HG03457 (cell line): ENCODE results near the gene ZBP1.

ENCODE experiments used
- ATAC-seq: cut with Tn5 transposase; IDR thresholded peaks from one replicate; pipeline ENCODE4 v1.9.1; 2021; ENCODE audit warnings: moderate number of reproducible peaks; ENCODE audit not compliant: unreplicated experiment

Gene ZBP1

DNA sequence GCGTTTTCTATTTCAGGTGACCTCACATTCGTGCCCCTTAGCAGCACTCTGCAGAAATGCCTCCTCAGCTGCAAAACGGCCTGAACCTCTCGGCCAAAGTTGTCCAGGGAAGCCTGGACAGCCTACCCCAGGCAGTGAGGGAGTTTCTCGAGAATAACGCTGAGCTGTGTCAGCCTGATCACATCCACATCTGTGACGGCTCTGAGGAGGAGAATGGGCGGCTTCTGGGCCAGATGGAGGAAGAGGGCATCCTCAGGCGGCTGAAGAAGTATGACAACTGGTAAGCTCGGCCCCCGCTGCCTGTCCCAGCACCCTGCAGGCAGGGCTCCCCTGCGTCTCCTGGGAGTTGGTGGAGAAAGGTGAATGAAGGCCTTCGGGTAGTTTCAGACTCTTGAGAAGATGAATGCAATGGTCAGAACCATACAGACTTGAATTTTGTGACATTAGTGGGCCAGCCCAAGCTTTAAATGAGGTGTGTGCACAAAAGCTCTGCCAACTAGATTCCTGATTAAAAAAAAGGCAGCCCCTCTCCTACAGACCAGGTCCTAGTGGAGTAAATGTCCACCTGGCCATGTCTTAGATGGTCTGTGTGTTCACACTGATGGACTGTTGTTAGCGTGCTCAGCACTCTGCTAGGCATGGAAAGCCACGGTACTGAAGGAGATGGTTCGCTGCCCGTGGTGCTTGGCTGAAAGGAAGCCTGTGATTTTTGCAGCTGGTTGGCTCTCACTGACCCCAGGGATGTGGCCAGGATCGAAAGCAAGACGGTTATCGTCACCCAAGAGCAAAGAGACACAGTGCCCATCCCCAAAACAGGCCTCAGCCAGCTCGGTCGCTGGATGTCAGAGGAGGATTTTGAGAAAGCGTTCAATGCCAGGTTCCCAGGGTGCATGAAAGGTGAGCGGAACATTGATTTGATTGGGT lies 58.6 kb downstream of the ZBP1 start:
- ATAC-seq = no peak

GRCh38 chr20:57560554-57561355 lies 59.5 kb downstream of the ZBP1 start, which contains the start of gene PCK1:
TSS of gene PCK1 (plus strand) at chr20:57561110. CDS start at chr20:57561412, 302 bp downstream.
- no peak for ATAC-seq

DNA sequence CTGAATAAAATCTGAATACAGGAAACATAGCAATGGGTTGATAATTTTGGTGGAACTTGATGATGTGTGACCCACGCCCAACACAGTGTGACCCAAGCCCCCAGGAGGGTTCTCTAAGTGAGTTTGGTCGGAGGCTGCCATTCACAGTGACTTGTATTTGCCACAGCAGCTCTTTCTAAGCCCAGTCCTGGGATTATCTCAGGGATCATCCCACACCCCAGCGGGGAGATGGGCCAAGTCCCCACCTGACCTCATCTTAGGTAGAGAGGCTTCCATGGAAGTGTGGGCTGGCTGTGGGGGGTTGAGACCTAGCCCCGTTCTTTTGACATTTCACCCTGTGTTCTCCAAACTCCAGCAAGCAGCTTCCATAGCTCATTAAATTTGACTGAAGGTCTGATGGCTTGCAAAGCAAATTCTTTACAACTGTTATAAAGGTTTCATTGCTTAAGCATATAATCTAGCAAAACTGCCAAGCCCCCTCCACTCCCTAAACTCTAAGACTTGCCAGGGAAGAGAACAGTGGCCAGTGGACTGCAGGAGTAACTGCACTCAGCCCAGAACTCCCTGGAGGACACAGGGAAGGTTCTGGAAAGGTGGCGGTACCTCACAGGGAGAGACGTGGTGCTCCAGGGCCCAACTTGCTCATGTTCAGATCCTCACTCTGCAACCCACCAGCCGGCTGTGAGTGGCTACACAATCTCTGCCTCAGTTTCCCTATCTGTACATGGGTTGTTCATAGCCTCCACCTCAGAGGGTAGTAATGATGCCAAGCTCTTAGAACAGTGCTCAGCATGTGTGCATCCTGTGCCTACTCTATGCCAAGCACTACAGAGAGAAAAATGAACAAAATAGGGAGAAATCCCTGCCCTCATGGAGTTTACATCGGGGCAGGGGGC lies 60.3 kb downstream of the ZBP1 start:
- no peak for ATAC-seq

- no peak for ATAC-seq
Observed at GRCh38 chr20:57559289-57559634, 61.0 kb downstream of the ZBP1 start.

- ATAC-seq = no peak
Observed at GRCh38 chr20:57558614-57559288, 61.5 kb downstream of the ZBP1 start.

- no peak for ATAC-seq
Observed at GRCh38 chr20:57557926-57558613, 62.2 kb downstream of the ZBP1 start.

GRCh38 chr20:57556980-57557274 lies 63.3 kb downstream of the ZBP1 start:
- no peak for ATAC-seq

GRCh38 chr20:57555457-57556184 lies 64.6 kb downstream of the ZBP1 start:
- ATAC-seq = no peak
